Islet precursor cell (in vitro differentiated cells): ENCODE data around the gene BTBD16.

ENCODE experiments used
- DNase-seq: peaks from one replicate; pipeline ENCODE4 v3.0.0-alpha.2; 2018

The BTBD16 gene

DNA sequence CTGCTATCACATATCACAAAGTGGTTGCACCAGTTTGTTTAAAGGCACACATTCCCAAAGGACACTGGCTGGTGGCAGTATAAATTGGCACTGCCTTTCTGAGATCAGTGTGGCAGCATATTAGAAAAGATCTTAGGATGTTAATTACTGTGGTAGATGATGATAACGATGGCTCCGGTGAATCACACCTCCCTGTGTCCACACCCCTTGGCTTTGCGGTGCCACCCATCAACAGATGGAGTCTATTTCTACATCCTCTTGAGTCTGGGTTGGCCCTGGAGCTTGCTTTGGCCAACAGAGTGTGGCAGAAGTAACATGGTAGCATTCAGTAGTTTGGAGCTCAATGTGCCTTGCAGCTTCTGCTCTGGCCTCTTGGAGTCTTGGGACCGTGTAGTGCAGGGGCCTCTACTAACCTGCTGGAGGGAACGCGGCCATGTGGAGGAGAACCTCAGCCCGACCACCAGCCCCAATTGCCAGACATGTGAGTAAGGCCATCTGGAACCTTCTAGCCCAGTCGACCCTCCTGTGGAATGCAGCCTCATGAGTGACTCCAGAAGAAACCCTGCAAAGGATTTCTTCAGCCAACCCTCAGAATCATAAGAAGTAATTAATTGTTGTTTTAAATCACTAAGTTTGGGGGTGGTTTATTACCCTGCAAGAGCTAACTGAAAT is 76.2 kb downstream of the BTBD16 start:
- no peak for DNase-seq

DNA sequence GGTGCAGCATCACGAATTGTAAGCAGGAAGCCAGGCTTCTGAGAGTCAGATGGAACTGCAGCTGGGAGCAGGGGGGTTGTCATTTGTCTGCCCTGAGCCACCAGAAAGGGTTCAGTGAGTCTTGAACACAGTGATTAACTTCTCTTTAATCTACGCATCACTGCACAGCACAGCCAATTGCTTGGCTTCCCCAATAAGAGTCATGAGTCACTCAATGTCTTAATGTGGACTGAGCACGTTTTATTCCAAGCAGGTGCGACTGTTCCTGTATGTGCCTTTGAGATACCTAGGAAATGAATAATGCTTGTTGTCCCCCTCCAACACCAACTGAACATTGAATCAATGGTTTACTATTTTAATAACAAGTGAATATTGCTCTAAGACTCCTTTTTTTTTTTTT is 77.4 kb downstream of the BTBD16 start:
- DNase-seq: no peak

DNA sequence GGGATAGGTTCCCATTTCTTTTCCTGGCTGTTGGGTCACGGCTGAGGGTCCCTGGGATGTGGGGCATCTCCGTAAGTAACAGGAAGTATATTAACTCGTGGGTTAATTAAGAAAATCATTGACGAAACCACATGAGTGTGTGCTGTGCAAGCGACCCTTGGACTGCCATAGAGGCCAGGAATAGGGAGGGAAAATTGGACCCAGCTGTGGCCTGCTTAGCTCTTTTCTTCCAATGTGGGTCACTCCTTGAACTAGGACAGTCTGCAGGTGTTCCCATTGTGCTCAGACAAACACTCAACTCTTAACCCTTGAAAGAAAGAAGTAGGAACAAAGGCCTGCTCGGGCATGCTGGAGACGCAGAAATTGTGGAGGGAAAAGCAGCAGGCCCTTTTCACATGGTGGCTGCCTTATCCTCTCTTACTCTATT is 77.9 kb downstream of the BTBD16 start:
- no peak for DNase-seq

DNA sequence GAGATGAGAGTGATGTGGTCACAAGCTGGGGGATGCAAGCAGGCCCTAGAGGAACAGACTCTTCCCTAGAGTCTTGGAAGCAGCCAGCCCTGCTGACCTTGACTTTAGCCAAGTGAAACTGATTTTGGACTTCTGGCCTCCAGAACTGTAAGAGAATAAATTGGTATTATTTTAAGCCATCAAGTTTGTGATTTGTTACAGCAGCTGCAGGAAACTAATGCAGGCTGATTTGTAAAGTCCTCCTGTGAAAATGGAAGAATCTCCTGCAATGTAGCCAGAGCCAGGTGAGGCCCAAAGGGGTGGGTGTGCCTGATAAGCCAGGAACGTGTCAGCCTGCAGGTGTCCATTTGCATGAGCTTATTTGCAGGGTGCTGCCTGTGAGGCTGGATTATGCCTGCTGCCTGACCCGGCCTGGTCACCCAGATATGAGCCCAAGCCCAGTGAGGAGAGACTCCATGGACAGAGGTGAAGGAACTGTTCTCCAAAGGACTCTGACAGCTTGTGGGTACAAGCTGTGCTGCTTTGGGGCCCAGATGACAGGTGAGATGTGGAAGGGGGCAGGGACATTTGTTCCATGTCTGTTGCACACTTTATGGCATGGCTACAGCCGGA is 78.8 kb downstream of the BTBD16 start:
- DNase-seq: no peak

DNA sequence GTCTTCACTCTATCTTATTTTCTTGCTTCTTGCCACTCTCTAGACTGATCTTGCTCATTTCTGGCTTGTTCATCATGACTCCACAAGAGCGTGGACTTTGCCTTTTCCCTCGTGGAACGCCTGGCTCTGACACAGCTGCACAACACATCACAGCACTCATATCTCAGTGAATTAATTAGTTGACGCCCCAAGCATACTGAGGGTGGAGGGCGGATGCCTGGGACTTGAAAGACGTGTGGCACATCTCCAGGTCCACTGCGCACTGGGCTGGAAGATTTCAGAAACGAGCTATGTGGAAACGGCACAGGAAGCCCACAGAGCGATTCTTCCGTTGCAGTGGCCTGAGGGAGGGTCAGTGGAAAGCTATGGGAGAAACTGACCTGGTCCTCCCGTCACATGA is 79.8 kb downstream of the BTBD16 start:
- no peak for DNase-seq

DNA sequence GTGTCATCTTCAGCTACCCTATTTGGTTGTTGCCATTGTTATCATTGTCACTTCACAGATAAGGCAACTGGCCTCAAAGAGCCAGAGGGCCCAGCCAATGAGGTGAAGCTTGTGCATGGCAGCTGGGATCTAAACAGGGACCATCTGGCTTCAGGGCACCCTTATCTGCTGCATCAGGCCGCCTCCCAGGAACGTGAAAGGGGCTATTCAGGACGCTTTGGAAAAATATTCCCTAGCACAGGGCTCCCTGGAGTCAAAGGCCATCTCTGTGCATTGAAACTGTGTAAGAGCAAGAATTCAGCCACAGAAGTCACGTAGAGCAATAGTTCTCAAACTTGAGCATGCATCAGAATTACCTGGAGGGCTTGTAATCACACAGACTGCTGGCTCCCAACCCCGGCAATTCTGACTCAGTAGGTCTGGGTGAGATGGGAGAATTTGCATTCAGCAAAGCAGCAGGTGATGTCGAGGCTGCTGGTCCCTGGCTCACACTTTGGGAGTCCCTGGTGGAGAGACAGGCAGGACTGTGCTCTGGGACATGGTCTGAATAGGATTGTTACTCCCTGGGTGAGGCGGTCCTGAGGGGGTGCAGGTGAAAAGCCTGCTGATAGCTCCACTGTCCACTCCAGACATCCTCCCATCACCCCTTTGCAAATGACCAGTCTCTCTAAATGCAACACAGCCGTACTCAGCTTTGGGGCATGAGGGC is 81.9 kb downstream of the BTBD16 start:
- peak; percentile 48 for DNase-seq

DNA sequence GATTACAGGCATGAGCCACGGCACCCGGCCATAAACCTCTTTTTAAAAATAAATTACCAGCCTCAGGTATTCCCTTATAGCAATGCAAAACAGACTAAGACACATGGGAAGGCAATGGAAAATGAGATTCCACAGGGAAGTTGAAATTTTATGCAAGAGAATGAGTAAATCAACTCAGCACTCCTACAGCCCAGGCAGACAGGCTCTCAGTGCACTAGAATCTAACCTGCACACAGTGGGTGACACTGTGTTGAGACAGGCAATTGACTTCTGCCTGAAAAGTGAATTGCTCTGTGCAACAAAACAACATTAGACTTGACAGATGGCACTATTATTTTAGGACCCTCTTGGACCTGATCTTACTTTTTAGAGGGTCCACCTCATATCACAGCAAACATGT is 83.3 kb downstream of the BTBD16 start:
- DNase-seq: no peak

DNA sequence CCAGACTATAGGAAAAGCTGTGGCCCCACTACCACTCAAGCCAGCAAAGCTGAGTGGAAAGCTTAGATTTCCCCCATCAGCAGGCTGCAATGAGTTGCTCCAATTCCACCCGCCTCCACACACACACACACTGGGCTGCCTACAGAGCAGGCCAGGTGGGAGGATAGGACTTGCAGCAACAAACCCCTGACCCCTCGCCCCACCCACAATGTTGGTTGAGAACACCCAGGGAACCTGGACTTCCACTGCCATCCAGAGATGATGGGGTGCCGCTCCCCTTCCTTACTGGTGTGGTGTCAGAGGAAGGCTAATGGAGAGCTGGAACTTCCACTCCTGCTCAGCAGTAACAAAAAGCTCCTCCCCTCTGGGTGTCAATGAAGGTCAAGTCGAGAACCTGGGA is 86.6 kb downstream of the BTBD16 start:
- no peak for DNase-seq

DNA sequence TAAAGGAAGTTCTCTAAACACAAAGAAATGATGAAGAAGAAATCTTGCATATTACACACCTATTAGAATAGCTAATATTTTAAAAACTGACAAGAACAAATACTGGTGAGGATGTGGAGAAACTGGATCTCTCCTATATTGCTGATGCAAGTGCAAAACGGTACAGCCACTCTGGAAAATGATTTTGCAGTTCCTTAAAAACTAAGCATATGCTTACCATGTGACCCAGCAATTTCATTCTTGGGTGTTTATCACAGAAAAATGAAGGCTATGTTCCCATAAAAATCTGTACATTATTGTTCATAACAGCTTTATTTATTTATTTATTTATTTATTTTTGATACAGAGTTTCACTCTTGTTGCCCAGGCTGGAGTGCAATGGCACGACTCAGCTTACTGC is 88.5 kb downstream of the BTBD16 start:
- no peak for DNase-seq

DNA sequence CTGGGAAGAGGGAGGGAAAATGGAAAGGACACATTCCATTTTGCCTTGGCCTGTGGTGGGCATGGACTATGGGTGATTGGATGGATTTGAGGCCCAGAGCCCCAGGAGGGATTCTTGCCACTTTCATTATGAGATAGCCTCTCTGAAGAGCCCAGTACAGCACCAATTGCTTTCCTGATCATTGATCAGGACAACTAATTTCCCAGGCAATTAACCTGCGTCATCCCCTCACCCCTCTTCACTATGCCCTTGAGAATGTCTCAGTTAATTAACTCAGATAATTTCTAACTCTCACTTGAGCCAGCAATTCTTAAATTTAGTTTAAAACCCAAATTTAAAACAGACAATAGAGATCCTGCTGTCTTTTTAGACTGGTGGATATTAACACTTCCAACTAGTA is 90.0 kb downstream of the BTBD16 start:
- no peak for DNase-seq

DNA sequence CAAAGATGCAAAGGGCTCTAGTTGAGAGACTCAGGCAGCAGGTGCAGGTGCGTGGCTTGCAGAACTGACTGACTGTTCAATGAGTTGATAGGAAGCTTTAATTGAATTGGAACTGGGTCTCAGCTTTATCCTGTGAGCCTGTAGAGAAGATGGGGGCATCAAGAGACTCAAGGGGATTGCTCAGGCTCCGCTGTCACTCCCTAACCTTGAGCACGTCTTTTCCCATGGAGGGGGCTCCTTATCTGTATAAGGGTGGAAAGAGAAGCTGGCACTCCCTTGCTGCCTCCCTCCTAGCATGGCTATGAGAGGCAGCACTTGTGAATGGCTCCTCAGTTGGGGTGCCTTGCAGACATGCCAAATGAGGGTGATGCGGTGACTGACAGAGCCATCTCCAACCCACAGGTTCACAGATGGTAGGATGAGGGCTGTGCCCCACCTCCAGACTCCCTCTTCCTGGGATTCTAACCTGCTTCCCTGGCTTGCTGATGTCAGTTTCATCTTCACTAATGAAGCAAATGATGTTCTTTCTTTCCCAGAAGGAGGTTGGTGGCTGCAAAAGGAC is 91.0 kb downstream of the BTBD16 start:
- DNase-seq: no peak

DNA sequence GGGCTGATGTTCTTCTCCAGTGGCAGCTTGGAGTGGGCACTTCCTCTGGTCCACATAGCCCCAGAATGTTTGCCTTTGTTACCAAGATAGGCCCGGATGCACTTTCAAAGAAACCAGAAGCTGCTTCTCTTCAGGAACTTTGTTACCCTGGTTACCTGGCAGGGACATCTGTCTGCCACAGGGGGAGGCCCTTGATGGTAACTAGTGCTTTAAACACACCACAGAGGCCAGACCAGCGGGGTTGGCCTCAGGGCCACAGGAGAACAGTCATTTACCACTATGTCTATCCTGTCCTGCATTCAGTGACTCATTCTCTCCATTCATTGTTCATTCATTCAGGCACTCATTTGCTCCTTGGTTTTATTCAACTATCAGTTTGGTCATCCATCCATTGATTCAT is 91.5 kb downstream of the BTBD16 start:
- no peak for DNase-seq

DNA sequence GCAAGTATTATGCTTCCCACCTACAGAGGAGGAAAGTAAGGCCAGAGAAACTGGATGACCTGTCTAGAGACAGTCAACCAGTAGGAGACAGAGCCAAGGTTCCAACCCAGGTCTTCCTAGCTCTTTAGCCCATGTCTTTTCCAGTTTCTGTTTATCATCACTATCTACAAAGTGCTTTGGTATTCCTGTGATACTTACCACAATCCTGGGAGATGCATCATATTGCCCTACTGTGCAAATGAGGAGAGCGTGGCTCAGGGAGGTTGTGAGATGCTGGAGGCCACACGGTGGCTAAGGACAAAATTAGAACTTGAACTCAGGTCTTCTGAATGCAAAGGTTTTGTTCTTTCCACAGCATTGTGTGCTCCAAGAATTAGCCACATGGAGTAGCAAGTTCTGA is 92.2 kb downstream of the BTBD16 start:
- DNase-seq: no peak

DNA sequence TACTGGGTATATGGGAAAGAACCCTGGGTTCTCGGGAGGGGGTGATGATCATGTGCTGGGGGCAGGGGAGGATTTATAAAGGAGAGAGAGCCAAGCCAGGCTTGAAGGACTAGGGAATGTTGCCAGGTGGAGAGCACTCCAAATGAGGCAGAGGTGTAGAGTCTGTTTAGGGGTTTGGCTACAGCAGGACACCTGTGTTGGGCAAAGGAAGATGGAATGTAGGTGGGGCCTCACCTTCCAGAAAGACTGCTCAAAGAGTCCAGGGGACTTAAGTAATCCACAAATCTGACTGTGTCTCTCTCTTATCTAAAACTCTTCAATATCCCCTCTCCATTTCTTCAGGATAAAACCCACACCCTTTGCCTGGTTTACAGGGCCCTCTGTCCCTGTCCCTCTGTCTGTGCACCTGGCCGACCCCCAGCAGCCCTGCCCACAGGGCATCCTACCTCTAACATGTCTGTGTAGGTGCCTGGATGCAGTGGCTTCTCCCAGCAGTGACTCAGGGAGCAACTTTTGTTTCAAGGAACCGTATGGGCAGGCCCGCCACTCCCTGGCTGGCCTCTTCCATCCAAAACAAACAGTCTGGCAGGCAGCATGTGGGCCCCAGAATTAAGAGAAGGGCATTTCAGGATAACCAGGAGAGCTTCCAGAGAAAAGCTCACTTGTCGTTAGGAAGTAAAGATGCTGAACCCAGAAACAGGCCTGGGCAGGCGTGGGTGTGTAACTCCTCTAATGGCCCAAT is 92.8 kb downstream of the BTBD16 start:
- no peak for DNase-seq

DNA sequence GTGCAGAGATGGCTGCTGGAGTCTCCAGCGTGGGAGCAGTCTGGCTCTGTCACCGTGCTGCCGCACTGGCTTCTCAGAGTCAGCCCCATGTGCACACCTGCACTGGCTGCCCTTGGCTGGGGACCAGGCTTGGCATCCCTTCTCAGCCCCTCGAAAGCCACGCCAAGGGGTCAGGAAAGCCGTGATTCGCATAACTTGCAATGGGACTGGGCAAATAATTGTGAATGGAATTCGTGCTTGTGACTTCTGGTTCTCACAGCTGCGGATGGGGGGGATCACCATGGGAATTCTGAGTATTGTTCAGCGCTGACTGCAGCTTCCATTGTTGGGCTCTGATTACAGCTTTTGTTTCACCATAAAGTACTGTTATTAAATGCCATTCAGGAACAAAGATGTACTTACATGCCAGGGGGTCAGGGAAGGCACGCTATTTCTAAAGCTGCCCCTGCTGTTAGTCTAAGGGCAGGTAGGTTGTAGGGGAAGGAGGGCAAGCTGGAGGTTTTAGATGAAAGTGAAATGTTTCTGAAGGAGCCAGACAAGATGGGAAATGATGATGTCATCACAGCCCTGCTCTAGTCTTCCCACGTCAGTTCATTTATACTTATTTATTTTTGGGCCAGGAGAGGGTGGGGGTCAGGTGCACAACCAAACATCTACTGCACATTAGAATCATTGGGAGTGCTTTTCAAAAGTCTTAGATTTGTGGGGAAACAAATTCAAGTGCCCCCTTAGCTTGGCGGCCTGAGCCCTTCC is 97.6 kb downstream of the BTBD16 start:
- no peak for DNase-seq

DNA sequence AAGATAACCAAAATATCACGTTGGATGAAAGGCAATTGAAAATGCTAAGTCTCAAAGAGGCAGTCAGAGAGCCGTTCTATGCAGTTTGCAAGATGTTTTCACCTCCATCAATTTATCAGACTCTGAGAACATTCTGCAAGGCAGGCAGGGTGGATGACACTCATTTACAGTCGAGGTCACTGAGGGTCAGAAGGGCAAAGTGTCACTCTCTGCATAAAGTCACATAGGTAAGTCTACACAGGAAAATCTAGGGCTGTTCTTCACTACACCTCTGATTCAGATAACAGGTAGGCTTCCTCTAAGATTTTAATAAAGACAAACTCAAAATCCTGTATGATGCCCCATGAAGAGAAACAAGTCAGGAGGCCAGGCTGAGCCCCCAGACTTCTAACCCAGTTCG is 102.0 kb downstream of the BTBD16 start:
- no peak for DNase-seq

DNA sequence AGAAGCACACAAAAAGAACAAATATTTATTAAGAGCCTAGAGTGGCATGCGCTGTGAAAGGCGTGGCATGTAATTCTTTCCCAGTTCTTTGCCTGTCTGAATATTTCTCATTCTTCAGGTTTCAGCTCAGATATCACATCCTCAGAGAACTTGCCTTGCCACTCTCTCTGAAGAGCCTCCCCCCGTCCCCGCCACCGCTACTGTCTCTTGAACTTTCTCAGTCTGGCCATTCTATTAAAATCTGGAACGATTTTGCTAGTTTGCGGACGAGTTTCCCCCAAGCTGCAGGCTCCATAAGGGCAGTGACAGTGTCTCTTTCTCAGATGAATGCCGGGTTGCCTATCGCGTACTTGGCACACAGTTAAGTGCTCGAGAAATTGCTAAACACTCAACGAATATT is 102.6 kb downstream of the BTBD16 start:
- no peak for DNase-seq

DNA sequence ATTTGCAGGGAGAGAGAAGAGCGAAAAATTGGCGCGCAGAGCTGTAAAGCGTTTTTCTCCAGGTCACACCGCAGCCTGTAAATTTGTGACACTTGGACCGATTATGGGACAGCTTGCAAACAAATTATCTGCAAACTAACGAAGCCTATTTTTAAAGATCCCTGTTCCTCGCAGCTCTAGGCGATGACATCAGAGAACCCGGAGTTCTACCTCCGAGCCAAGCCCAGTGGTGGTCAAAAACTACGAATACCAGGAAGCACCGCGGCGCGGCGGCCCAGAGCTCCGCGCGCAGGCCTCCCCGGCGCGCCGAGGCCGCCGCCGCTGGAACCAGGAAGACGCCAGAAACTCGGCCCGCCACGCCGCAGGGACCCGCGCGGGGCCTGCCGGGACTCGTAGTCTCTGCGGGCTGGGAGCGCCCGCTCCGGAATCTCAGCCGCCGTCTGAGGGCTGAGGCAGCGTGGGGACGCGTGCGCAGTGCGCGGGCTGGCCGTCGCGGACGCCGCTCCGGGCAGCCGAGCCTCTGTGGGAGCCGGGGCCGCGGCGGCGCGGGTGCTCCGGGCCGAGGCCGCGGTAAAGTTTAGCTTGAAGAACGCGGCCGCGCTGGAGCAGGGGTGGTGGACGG is 103.3 kb downstream of the BTBD16 start, which contains the start of gene PLEKHA1:
Gene PLEKHA1, plus strand, starts transcription at position 472 of the 622 bp plus-strand sequence. CDS start 18,493 bp downstream, outside the sequence.
- peak; percentile 98 for DNase-seq

DNA sequence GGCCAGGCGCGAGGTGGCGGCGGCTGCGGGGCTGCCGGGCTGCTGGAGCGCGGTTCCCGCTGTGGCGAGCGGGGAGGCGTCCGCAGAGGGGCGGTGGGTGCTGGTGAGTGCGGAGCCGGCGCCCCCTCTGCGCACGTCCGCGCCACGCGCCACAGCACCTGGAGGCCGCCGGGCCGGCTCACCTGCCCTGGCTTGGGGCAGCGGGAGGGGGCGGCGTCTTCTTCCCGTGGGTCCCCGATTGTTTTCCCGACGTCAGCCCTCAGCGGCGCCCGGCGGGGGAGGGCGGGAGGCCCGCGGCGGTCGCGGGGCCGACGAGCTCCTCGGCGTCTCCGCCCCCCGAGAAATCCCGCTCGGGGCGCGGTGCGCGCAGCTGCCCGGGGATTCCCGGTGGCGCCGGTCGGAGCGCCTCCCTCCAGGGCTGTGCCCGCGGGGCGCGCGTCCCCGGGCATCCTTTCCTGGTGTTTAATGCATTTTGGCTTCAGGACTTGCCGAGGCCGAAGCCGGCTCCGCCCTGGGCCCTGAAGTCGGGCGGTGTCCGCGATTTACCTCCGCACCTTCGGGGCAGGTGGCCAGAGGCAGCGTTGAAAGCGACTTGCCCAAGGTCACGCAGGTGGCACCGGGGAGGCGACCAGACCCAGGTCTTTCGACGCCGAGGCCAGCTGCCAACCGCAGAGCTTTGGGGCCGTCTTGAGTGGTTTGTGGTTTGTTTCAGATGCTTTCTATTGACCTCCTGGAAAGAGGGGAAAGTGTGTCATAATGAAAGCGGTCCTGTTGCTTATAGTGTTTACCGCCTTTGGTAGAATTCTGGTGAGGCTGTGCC is 104.0 kb downstream of the BTBD16 start:
- peak; percentile 71 for DNase-seq

DNA sequence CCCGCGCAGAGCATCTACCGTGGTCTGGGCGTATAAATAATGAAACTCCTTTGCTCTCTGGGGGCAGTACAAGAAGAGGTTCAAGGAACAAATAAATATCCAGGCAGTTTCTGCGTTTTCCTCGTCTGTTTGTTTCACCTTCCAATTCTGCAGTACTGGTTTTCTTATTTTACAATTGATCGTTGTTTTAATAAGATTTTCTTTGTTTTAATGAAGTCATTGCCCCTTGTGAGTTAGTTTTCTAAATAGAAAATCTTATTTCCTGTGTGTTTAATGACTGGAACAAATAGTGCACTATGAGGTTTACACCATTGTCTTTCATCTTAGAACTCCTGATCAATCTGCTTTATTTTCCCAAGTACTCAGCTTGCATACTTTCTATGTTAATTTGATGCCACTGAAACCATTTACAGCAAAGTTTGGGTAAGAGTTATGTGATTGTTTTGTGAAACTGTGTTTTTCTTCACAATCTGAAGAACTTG is 104.6 kb downstream of the BTBD16 start:
- no peak for DNase-seq
